Smooth muscle cell (in vitro differentiated cells): Measurements from ENCODE around the gene TMEM80. TPM values are rescaled to one million over a fixed set of nuclear protein-coding genes. Genes with fewer than 3 reads are reported as not detected.
"Not testable (repeated sequence)": the region's sequence is repeated elsewhere in the genome, so short reads cannot be mapped to it uniquely, and the experiment has no call there.

ENCODE experiments used
- DNase-seq: peaks from one replicate; lab custom pipeline; 2025; ENCODE audit not compliant: unreplicated experiment; lab: John Stamatoyannopoulos, UW
- H2AFZ ChIP-seq: fragments of 200-600 bp; sonication (generic); 2 replicates; pipeline ENCODE4 v1.6.0; 2016; ENCODE audit warnings: antibody characterized with exemption, low read depth, mild to moderate bottlenecking
- H3F3A ChIP-seq: fragments of 200-600 bp; sonication (generic); 2 replicates; pipeline ENCODE4 v1.6.0; 2017; ENCODE audit warnings: antibody characterized with exemption, low read depth
- H3K27ac ChIP-seq: fragments of 200-600 bp; sonication (generic); 2 replicates; pipeline ENCODE4 v1.5.1; 2016; ENCODE audit warnings: low read depth, mild to moderate bottlenecking
- H3K27me3 ChIP-seq: fragments of 200-600 bp; sonication (generic); 2 replicates; pipeline ENCODE4 v1.6.1; 2016; ENCODE audit warnings: low read depth, mild to moderate bottlenecking
- H3K36me3 ChIP-seq: fragments of 200-600 bp; sonication (generic); 2 replicates; pipeline ENCODE4 v1.5.1; 2016; ENCODE audit warnings: low read depth
- H3K4me1 ChIP-seq: fragments of 200-600 bp; sonication (generic); 2 replicates; pipeline ENCODE4 v1.5.1; 2016; ENCODE audit warnings: low read depth
- H3K4me2 ChIP-seq: fragments of 200-600 bp; sonication (generic); 2 replicates; pipeline ENCODE4 v1.6.0; 2016; ENCODE audit warnings: mild to moderate bottlenecking
- H3K4me3 ChIP-seq: fragments of 200-600 bp; sonication (generic); 2 replicates; pipeline ENCODE4 v1.5.1; 2016; ENCODE audit warnings: mild to moderate bottlenecking
- H3K79me2 ChIP-seq: fragments of 200-600 bp; sonication (generic); 2 replicates; pipeline ENCODE4 v1.6.0; 2016; ENCODE audit warnings: low read depth, mild to moderate bottlenecking
- H3K9ac ChIP-seq: fragments of 200-600 bp; sonication (generic); 2 replicates; pipeline ENCODE4 v1.6.0; 2016; ENCODE audit warnings: low read depth
- H3K9me3 ChIP-seq: fragments of 200-600 bp; sonication (generic); replicated peaks from 2 replicates; pipeline ENCODE4 v1.5.1; 2016; ENCODE audit warnings: low read depth
- H4K20me1 ChIP-seq: fragments of 200-600 bp; sonication (generic); 2 replicates; pipeline ENCODE4 v1.6.0; 2016; ENCODE audit warnings: low read depth
- CTCF ChIP-seq: fragments of 200-600 bp; sonication (generic); IDR thresholded peaks from 2 replicates; pipeline ENCODE4 v1.5.1; 2017; ENCODE audit warnings: borderline replicate concordance, mild to moderate bottlenecking, antibody characterized with exemption; ENCODE audit not compliant: insufficient read depth, poor library complexity, severe bottlenecking
- WGBS: methylation state at CpG from one replicate; pipeline ENCODE4 v1.1.7; 2016; ENCODE audit warnings: low lambda C conversion rate; 5-methylcytosine and 5-hydroxymethylcytosine counted together
- polyA plus RNA-seq: library from polyadenylated mRNA; unstranded; fragments of >200 nt; fragmentation: Nextera tagmentation; extraction: Ambion mirVana; gene quantifications from 2 replicates; pipeline ENCODE4 v1.2.1, GENCODE V29; 2016
- total RNA-seq: library from RNA; depleted of rRNA; stranded (reverse); fragments of >200 nt; gene quantifications from 2 replicates; pipeline ENCODE4 v1.2.3, GENCODE V29; 2014

Gene TMEM80
- total and polyA plus RNA-seq, 2 experiments from 2014 or later = 5.5 to 14.3 TPM

- Histone ChIP-seq H3K4me2 (no peak overlapping the region), H3K9ac (no peak overlapping the region), H2AFZ (no peak overlapping the region), H3K27ac (no peak overlapping the region), H3K9me3 (no peaks in the 10 kb centered on the region), H4K20me1 (peaks cover 25% of the 10 kb centered on the region), H3K4me1 (no peaks in the 10 kb centered on the region), H3K27me3 (no peaks in the 10 kb centered on the region), H3K4me3 (no peak overlapping the region), H3K36me3 (peaks cover 8% of the 10 kb centered on the region), H3F3A (no peaks in the 10 kb centered on the region), H3K79me2 (no peaks in the 10 kb centered on the region)
- no peak for TF ChIP-seq CTCF
- WGBS = 94% methylated on average over 30 of the region's 30 CpGs
- DNase-seq = no peak
Measured at GRCh38 chr11:686451-687243, 9.0 kb upstream of the TMEM80 start.

- Histone ChIP-seq H3K79me2 (peaks cover 5% of the 10 kb centered on the region), H3K36me3 (peaks cover 8% of the 10 kb centered on the region), H3K9me3 (no peaks in the 10 kb centered on the region), H3F3A (no peaks in the 10 kb centered on the region), H3K9ac (no peak overlapping the region), H3K4me1 (peaks cover under 1% of the 10 kb centered on the region), H4K20me1 (peaks cover 36% of the 10 kb centered on the region), H3K27ac (no peak overlapping the region), H3K27me3 (no peaks in the 10 kb centered on the region), H2AFZ (no peak overlapping the region), H3K4me2 (no peak overlapping the region), H3K4me3 (no peak overlapping the region)
- TF ChIP-seq CTCF = no peak
- DNase-seq = no peak
- WGBS = 97% methylated on average over 13 of the region's 13 CpGs
Measured at GRCh38 chr11:687751-688150, 7.9 kb upstream of the TMEM80 start.

GRCh38 chr11:688681-689080 is 6.9 kb upstream of the TMEM80 start:
- DNase-seq = no peak
- Histone ChIP-seq H3K27me3 (no peaks in the 10 kb centered on the region), H3K36me3 (peaks cover under 1% of the 10 kb centered on the region), H3F3A (no peaks in the 10 kb centered on the region), H3K9me3 (no peaks in the 10 kb centered on the region), H3K9ac (no peak overlapping the region), H3K4me1 (peaks cover 10% of the 10 kb centered on the region), H3K79me2 (peaks cover 14% of the 10 kb centered on the region), H4K20me1 (peaks cover 44% of the 10 kb centered on the region), H3K4me2 (no peak overlapping the region), H3K27ac (no peak overlapping the region), H2AFZ (no peak overlapping the region), H3K4me3 (no peak overlapping the region)
- no peak for TF ChIP-seq CTCF
- 91% methylated on average over 9 of the region's 9 CpGs for WGBS

GRCh38 chr11:689625-690024 is 6.0 kb upstream of the TMEM80 start:
- DNase-seq = no peak
- H3K4me2 ChIP-seq = no peak overlapping the region
- H4K20me1 ChIP-seq = peaks cover 48% of the 10 kb centered on the region
- WGBS = 94% methylated on average over 7 of the region's 7 CpGs
- no peak overlapping the region for H3K27ac ChIP-seq
- H3K9me3 ChIP-seq = no peaks in the 10 kb centered on the region
- no peaks in the 10 kb centered on the region for H3K27me3 ChIP-seq
- H3K4me1 ChIP-seq = peaks cover 19% of the 10 kb centered on the region
- no peak overlapping the region for H3K4me3 ChIP-seq
- H2AFZ ChIP-seq = no peak overlapping the region
- no peaks in the 10 kb centered on the region for H3K36me3 ChIP-seq
- peaks cover 14% of the 10 kb centered on the region for H3K79me2 ChIP-seq
- H3K9ac ChIP-seq = no peak overlapping the region
- TF ChIP-seq CTCF = no peak
- H3F3A ChIP-seq = no peaks in the 10 kb centered on the region

- H3K27ac ChIP-seq, H3F3A ChIP-seq, H2AFZ ChIP-seq, H3K36me3 ChIP-seq, H3K4me3 ChIP-seq, H3K9me3 ChIP-seq, H3K9ac ChIP-seq, H3K27me3 ChIP-seq, DNase-seq, H3K4me2 ChIP-seq: not testable (repeated sequence)
- Histone ChIP-seq H4K20me1 (peaks cover 48% of the 10 kb centered on the region), H3K4me1 (peaks cover 19% of the 10 kb centered on the region), H3K79me2 (peaks cover 14% of the 10 kb centered on the region)
- 98% methylated on average over 3 of the region's 3 CpGs for WGBS
Measured at GRCh38 chr11:690244-690643, 5.4 kb upstream of the TMEM80 start.
